Keratinocyte (primary cell): ENCODE data around the gene RMND1. TPM values are rescaled to one million over a fixed set of nuclear protein-coding genes. Genes with fewer than 3 reads are reported as not detected.
A peak's percentile ranks its signal among the peaks of the same experiment; 100 is the strongest.
"Not testable (repeated sequence)": the region's sequence is repeated elsewhere in the genome, so short reads cannot be mapped to it uniquely, and the experiment has no call there.

Source experiments
- DNase-seq: peaks from one replicate; pipeline ENCODE4 v3.0.0-alpha.2; 2011; ENCODE audit warnings: low read depth, missing footprints, low spot score
- FAIRE-seq: peaks from 2 replicates; lab custom pipeline; 2011; peaks lifted over from hg19 to GRCh38; lab: Jason Lieb, UNC
- H2AFZ ChIP-seq: 2 replicates; pipeline ENCODE4 v1.6.0; 2012; ENCODE audit warnings: low read length, control low read depth, inconsistent platforms; ENCODE audit not compliant: control insufficient read depth
- H3K27ac ChIP-seq: 2 replicates; pipeline ENCODE4 v1.5.1; 2011; ENCODE audit warnings: low read length; ENCODE audit not compliant: control insufficient read depth, insufficient read depth
- H3K27me3 ChIP-seq: 3 replicates; pipeline ENCODE4 v1.6.0; 2011; ENCODE audit warnings: low read length; ENCODE audit not compliant: control insufficient read depth, insufficient read depth; ENCODE audit errors: extremely low read depth
- H3K36me3 ChIP-seq, 2 experiments: 2 replicates in 1 of 2; 3 replicates in 1 of 2; pipeline ENCODE4 v1.5.1; 2011; ENCODE audit warnings: low read length in 2 of 2, mild to moderate bottlenecking in 1 of 2; ENCODE audit not compliant: control insufficient read depth in 2 of 2, insufficient read depth in 2 of 2; ENCODE audit errors: extremely low read depth in 1 of 2
- H3K4me1 ChIP-seq: 3 replicates; pipeline ENCODE4 v1.5.1; 2011; ENCODE audit warnings: low read length; ENCODE audit not compliant: control insufficient read depth, insufficient read depth; ENCODE audit errors: extremely low read depth
- H3K4me2 ChIP-seq: 3 replicates; pipeline ENCODE4 v1.6.0; 2011; ENCODE audit warnings: low read depth, low read length; ENCODE audit not compliant: control insufficient read depth, insufficient read depth; ENCODE audit errors: extremely low read depth
- H3K4me3 ChIP-seq, 3 experiments: fragments of 200-600 bp in 1 of 3; sonication (generic) in 1 of 3; 2 replicates in 2 of 3; 3 replicates in 1 of 3; pipeline ENCODE4 v1.5.1; 2011 to 2016; ENCODE audit warnings: low read length in 3 of 3, mild to moderate bottlenecking in 3 of 3, control low read depth in 2 of 3, inconsistent platforms in 1 of 3, low read depth in 1 of 3, mixed read lengths in 1 of 3, mixed run types in 1 of 3, moderate library complexity in 1 of 3; ENCODE audit not compliant: control insufficient read depth in 2 of 3, insufficient read depth in 2 of 3; ENCODE audit errors: extremely low read depth in 1 of 3
- H3K79me2 ChIP-seq: 2 replicates; pipeline ENCODE4 v1.6.0; 2012; ENCODE audit warnings: low read length; ENCODE audit not compliant: control insufficient read depth, insufficient read depth
- H3K9ac ChIP-seq: 3 replicates; pipeline ENCODE4 v1.6.0; 2011; ENCODE audit warnings: low read length; ENCODE audit not compliant: control insufficient read depth, insufficient read depth; ENCODE audit errors: extremely low read depth
- H3K9me1 ChIP-seq: 3 replicates; pipeline ENCODE4 v1.6.0; 2011; ENCODE audit warnings: low read length; ENCODE audit not compliant: control insufficient read depth, insufficient read depth; ENCODE audit errors: extremely low read depth
- H3K9me3 ChIP-seq: 2 replicates; pipeline ENCODE4 v1.5.1; 2012; ENCODE audit warnings: low read depth, low read length; ENCODE audit not compliant: control insufficient read depth
- H4K20me1 ChIP-seq: 3 replicates; pipeline ENCODE4 v1.6.0; 2011; ENCODE audit warnings: low read length; ENCODE audit not compliant: control insufficient read depth, insufficient read depth; ENCODE audit errors: extremely low read depth
- EZH2 ChIP-seq: IDR thresholded peaks from one replicate; pipeline ENCODE4 v1.6.1; 2012; ENCODE audit warnings: inconsistent platforms, mild to moderate bottlenecking, low read length, moderate library complexity
- dilution Hi-C: fragments of 300-500 bp; cut with MboI; formaldehyde crosslinking; loops from one replicate; pipeline ENCODE4 v1.7.0; 2020; ENCODE audit warnings: low sequenced_read_pairs; ENCODE audit not compliant: extremely low pct_ligation_motif_present
- polyA plus RNA-seq, 5 experiments: library from polyadenylated mRNA; depleted of rRNA in 3 of 5; stranded (reverse) in 3 of 5; stranded (forward) in 1 of 5; unstranded in 1 of 5; fragments of >200 nt; gene quantifications; 1 replicate in 1 of 5; 2 replicates in 3 of 5; 3 replicates in 1 of 5; pipeline versions ENCODE4 v1.2.1 to v1.2.3, GENCODE V29; 2011 to 2012; ENCODE audit warnings: missing spikeins in 2 of 5, low read depth in 1 of 5, low replicate concordance in 1 of 5
- TF ChIP-seq, protein P1 (sequence below), 3 experiments: IDR thresholded peaks in 1 of 3; conservative IDR thresholded peaks in 1 of 3; optimal IDR thresholded peaks in 1 of 3; 2 replicates in 2 of 3; 3 replicates in 1 of 3; pipeline versions ENCODE3 to v1.5.1; 2011; ENCODE audit warnings: low read length in 3 of 3, mild to moderate bottlenecking in 3 of 3, moderate library complexity in 2 of 3, control low read depth in 1 of 3, inconsistent platforms in 1 of 3; ENCODE audit not compliant: insufficient read depth in 2 of 3; ENCODE audit errors: extremely low read depth in 1 of 3

Gene RMND1
- polyA plus RNA-seq, 1 donor (not counting 4 experiments of a cell fraction or from before 2014, with no cell fraction given): 23.1 TPM

DNA sequence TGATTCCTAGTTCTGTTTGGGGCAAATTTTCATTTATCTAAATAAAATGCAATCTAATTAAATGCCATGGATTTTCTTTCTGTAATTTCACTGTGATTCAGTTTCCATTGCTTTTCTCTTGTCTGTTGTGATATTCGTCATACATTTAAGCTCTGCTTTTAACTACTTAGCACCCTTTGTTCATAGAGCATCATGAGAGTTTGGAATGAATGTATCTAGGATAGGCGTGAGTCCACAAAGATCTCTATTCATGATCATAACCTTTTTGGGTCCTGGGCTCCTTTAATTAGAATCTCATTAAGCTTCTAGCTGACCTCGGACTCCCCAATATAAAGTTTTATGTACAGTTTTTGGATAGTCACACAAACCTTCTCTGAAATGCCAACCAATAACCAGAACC lies 93.5 kb downstream of the RMND1 start:
- H3K79me2 ChIP-seq: no peaks in the 10 kb centered on the region
- no peak overlapping the region for H3K9ac ChIP-seq
- no peak overlapping the region for H3K4me2 ChIP-seq
- no peak overlapping the region for H2AFZ ChIP-seq
- no peaks in the 10 kb centered on the region for H3K9me3 ChIP-seq
- H3K4me3 ChIP-seq: no peak overlapping the region
- dilution Hi-C loops: no loop called here
- H3K4me1 ChIP-seq: no peaks in the 10 kb centered on the region
- no peaks in the 10 kb centered on the region for H3K9me1 ChIP-seq
- H3K36me3 ChIP-seq: peaks cover 0 to 5% of the 10 kb centered on the region in 2 experiments
- no peak overlapping the region for H3K27ac ChIP-seq
- no peaks in the 10 kb centered on the region for H3K27me3 ChIP-seq
- no peak for DNase-seq
- H4K20me1 ChIP-seq: no peaks in the 10 kb centered on the region
- TF ChIP-seq EZH2: no peak
- TF ChIP-seq, protein P1, sequence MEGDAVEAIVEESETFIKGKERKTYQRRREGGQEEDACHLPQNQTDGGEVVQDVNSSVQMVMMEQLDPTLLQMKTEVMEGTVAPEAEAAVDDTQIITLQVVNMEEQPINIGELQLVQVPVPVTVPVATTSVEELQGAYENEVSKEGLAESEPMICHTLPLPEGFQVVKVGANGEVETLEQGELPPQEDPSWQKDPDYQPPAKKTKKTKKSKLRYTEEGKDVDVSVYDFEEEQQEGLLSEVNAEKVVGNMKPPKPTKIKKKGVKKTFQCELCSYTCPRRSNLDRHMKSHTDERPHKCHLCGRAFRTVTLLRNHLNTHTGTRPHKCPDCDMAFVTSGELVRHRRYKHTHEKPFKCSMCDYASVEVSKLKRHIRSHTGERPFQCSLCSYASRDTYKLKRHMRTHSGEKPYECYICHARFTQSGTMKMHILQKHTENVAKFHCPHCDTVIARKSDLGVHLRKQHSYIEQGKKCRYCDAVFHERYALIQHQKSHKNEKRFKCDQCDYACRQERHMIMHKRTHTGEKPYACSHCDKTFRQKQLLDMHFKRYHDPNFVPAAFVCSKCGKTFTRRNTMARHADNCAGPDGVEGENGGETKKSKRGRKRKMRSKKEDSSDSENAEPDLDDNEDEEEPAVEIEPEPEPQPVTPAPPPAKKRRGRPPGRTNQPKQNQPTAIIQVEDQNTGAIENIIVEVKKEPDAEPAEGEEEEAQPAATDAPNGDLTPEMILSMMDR (optimal IDR thresholded peaks at IDR 0.05 in 1 of 3, IDR thresholded peaks at IDR 0.05 in 1 of 3, conservative IDR thresholded peaks at IDR 0.05 in 1 of 3; ENCODE audit: extremely low read depth in 1 of 3, insufficient read depth in 2 of 3, low read length in 3 of 3): no peak
- FAIRE-seq: peak; percentile 57

DNA sequence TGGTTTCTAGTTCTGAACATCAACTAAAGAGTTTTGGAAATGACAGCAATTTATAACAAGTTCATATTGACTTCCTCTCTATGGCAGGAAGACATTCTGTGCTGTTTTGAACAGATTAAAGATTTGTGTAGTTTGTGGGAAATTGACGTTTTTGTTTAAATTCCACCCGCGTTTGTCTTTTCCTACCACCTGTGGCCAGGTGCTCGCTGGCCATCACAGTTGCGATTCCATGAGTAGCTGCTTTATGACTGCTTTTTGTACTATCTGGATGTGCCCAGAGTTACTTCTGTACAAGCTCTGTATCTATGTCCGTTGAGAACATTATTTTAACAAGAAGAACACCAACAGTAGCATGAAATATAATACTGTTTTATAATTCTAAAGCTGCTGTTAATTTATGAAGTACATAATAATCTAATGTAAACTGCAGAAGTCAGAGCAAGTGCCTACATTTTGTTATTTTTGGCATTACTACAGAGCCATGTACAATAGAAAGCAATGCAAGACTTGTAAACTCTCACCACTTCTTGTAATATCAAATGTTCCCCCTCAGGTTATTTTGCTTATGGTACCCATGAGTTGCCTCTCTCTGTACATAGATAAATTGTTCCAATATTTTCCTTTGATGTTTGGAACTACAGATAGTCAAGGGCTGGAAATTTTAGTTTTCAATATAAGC lies 94.0 kb downstream of the RMND1 start:
- DNase-seq (no peak), FAIRE-seq (no peak)
- Histone ChIP-seq H2AFZ (no peak overlapping the region), H3K27me3 (no peaks in the 10 kb centered on the region), H4K20me1 (no peaks in the 10 kb centered on the region), H3K4me1 (no peaks in the 10 kb centered on the region), H3K9me1 (no peaks in the 10 kb centered on the region), H3K4me3 (no peak overlapping the region), H3K9me3 (no peaks in the 10 kb centered on the region), H3K27ac (no peak overlapping the region), H3K4me2 (no peak overlapping the region), H3K79me2 (no peaks in the 10 kb centered on the region), H3K36me3 (peaks cover 0 to 5% of the 10 kb centered on the region in 2 experiments), H3K9ac (no peak overlapping the region)
- TF ChIP-seq, protein P1 (optimal IDR thresholded peaks at IDR 0.05 in 1 of 3, IDR thresholded peaks at IDR 0.05 in 1 of 3, conservative IDR thresholded peaks at IDR 0.05 in 1 of 3; ENCODE audit: extremely low read depth in 1 of 3, insufficient read depth in 2 of 3, low read length in 3 of 3): no peak
- no peak for TF ChIP-seq EZH2
- dilution Hi-C loops: no loop called here

DNA sequence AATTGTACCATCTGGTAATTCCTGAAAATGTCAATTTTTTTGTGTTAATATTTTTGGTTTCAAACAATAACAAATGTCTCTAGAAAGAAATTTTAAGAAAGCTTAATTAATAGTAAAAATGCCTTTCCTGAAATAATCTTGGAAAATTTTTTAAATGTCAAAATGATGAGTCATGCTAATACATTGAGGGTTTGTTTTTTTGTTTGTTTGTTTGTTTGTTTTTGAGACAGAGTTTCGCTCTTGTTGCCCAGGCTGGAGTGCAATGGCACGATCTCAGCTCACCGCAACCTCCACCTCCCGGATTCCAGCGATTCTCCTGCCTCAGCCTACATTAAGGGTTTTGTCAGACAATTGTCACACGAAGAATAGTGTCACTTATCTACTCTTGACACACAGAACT lies 94.9 kb downstream of the RMND1 start:
- dilution Hi-C loops, H3K9ac ChIP-seq, H3K9me3 ChIP-seq, H2AFZ ChIP-seq, H3K36me3 ChIP-seq, H3K4me2 ChIP-seq, H4K20me1 ChIP-seq, H3K4me1 ChIP-seq, H3K27ac ChIP-seq, H3K27me3 ChIP-seq, H3K9me1 ChIP-seq, H3K4me3 ChIP-seq, H3K79me2 ChIP-seq, FAIRE-seq, DNase-seq: not testable (repeated sequence)
